Rectal smooth muscle tissue (tissue), 1 donor: ENCODE data around the gene SEMG1.

Experiments used
- H3K27ac ChIP-seq: one replicate; pipeline ENCODE4 v1.7.0; 2013; ENCODE audit warnings: low read depth, low read length, inconsistent platforms
- H3K27me3 ChIP-seq: one replicate; pipeline ENCODE4 v1.7.0; 2013; ENCODE audit warnings: low read length; ENCODE audit not compliant: control insufficient read depth, insufficient read depth
- H3K36me3 ChIP-seq: one replicate; pipeline ENCODE4 v1.7.0; 2013; ENCODE audit warnings: low read length; ENCODE audit not compliant: control insufficient read depth, insufficient read depth
- H3K4me1 ChIP-seq: one replicate; pipeline ENCODE4 v1.7.0; 2013; ENCODE audit warnings: low read length; ENCODE audit not compliant: control insufficient read depth, insufficient read depth
- H3K4me3 ChIP-seq: one replicate; pipeline ENCODE4 v1.7.0; 2013; ENCODE audit warnings: low read length
- H3K9ac ChIP-seq: one replicate; pipeline ENCODE4 v1.7.0; 2013; ENCODE audit warnings: low read length

SEMG1 gene

DNA sequence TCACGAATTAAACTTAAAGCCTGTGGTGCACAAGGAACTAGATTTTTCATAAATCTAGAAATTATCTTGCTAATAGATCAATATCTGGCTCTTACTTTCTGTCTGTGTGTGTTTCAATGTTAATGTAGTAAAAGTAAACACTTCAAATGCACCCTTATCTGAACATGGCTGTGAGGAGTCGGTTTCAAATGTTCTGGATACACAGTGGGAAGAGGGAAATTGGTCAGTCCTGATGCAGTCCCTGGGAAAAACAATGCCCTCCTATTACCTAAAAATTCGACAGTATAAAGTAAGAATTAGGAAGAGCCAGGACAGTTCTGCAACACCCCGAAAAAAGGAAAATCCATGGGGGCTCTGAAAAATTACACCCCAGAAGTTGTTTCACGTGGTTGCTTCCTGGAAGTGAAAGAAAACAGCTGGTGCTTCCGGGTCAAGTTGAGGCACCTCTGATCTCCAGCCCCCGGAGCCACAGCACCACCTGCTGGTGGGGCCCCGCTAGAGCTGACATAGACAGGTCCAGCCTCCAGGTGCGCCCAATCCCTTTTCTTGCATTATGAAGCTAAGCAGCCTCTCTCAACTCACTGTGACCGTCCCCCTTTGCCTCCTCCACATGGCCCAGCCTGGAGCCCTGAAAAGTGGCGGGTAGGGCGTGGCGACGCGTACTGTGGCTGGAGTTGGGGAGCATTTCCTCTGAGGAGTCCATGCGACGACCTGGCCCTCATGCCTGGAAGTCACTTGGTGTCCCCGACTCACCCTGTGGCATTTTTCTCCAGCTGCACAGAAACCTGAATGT, 22.6 kb downstream of the SEMG1 start:
- Histone ChIP-seq H3K4me1 (no peaks in the 10 kb centered on the region), H3K36me3 (no peaks in the 10 kb centered on the region), H3K27ac (no peak overlapping the region), H3K27me3 (no peaks in the 10 kb centered on the region), H3K9ac (no peak overlapping the region), H3K4me3 (no peak overlapping the region)

DNA sequence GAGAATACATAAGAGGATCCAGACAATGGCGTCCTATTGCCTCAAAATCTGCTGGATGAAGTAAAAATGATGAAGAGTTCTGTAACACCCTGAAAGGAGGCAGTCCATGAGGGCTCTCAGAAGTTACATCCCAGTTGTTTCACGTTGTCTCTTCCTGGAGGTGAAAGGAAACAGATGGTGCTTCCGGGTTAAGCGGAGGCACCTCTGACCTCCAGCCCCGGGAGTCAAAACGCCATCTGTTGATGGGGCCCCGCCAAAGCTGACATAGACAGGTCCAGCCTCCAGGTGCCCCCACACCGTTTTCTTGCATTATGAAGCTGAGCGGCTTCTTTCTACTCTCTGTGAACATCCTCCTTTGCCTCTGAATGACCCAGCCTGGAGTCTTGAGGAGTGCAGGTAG, 23.8 kb downstream of the SEMG1 start:
- H3K9ac ChIP-seq = no peak overlapping the region
- no peaks in the 10 kb centered on the region for H3K36me3 ChIP-seq
- no peak overlapping the region for H3K4me3 ChIP-seq
- H3K27ac ChIP-seq = no peak overlapping the region
- no peaks in the 10 kb centered on the region for H3K4me1 ChIP-seq
- peaks cover 3% of the 10 kb centered on the region for H3K27me3 ChIP-seq

DNA sequence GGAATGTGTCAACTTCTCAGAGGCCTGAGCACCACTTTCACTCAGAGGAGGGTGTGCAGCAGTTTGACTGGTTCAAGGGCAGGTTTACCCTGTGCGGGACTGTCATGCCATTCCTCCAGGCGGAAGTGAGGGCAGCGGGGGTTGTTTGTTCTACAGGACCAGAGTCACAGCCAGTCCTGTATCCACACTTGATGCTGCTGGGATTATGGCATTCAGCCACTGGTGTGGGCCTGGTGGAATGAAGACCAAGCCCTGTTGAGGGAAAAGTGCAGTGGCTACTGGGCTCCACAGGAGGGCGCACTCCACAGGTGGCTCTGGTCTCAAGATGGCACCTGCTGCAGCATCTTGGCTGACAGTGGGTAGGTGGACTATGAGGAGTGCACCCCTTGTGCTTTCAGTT, 29.2 kb downstream of the SEMG1 start:
- no peak overlapping the region for H3K27ac ChIP-seq
- H3K4me3 ChIP-seq = no peak overlapping the region
- H3K27me3 ChIP-seq = peaks cover 3% of the 10 kb centered on the region
- no peaks in the 10 kb centered on the region for H3K36me3 ChIP-seq
- H3K4me1 ChIP-seq = no peaks in the 10 kb centered on the region
- H3K9ac ChIP-seq = no peak overlapping the region

DNA sequence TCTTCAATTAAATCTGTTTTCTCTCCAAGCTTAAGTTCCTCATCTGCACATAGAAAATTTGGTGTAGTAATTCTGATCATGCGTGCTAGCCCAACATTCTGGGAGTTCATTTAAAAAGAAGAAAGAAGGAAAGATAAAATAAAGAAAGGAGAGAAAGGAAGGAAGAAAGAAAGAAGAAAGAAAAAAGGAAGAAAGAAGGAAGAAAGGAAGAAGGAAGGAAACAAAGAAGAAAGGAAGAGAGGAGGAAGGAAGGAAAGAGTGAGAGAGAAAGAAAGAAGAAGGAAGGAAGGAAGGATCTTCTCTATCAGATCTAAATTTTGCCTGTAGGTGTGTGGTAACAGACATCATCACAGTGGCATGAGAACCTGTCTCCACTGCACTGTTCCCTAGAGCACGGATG, 31.3 kb downstream of the SEMG1 start:
- no peak overlapping the region for H3K27ac ChIP-seq
- H3K9ac ChIP-seq = no peak overlapping the region
- H3K36me3 ChIP-seq = no peaks in the 10 kb centered on the region
- no peak overlapping the region for H3K4me3 ChIP-seq
- peaks cover 3% of the 10 kb centered on the region for H3K27me3 ChIP-seq
- no peaks in the 10 kb centered on the region for H3K4me1 ChIP-seq

DNA sequence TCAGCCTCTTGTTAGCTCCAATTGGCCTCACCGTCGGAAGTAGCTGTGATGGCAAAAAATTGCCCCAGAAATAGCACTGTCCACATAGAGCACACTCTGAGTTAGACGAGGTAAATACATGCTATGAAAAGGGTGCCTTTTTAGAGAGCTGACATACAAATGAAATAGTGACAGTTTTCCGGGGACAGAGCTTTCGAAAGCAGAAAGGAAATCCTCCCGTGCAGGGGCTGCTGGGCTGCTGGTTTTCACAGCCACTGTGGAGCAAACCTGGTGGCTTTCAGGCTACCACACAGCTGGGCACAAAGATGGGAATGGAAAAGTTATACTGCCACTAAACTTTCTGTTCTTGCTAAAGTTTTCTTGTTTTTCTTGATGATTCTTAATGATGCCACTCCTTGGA, 39.3 kb downstream of the SEMG1 start:
- Histone ChIP-seq H3K9ac (no peak overlapping the region), H3K36me3 (no peaks in the 10 kb centered on the region), H3K4me3 (no peak overlapping the region), H3K27ac (no peak overlapping the region), H3K4me1 (no peaks in the 10 kb centered on the region), H3K27me3 (no peaks in the 10 kb centered on the region)

DNA sequence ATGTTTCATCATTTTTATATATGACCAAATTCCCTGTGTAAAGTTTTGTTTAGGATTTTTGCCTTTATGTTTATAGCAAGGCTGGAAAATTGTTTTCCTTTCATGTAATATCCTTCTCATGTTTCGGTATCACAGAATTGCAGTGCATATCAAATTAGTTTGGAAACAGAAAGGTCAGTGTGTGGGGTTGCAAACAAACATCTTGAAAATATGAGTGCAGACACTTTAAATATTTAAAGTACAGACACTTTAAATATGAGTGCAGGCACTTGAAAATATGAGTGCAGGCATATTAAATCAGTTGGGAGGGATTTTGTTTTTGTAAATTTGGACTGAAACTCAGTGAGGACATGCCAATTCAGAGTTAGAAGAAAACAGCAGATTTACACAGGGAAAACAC, 41.0 kb downstream of the SEMG1 start:
- H3K27me3 ChIP-seq = no peaks in the 10 kb centered on the region
- no peaks in the 10 kb centered on the region for H3K4me1 ChIP-seq
- H3K4me3 ChIP-seq = no peak overlapping the region
- H3K27ac ChIP-seq = no peak overlapping the region
- H3K36me3 ChIP-seq = no peaks in the 10 kb centered on the region
- H3K9ac ChIP-seq = no peak overlapping the region

DNA sequence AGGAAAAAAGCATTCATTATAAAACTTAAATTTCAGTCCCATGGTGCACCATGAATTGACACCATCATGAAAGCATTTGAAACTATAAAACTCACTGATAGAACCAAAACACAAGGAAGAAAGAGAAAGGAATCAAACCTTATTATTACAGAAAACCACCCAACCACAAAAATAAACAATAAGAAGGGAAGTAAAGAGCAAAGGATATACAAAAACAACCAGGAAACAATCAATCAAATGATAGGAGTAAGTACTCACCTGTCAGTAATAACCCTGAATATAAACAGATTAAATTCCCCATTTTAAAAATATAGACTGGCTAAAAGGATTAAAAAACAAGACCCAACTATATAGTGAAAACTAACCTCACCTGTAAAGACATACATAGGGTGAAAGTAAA, 41.8 kb downstream of the SEMG1 start:
- no peaks in the 10 kb centered on the region for H3K4me1 ChIP-seq
- H3K4me3 ChIP-seq = no peak overlapping the region
- no peaks in the 10 kb centered on the region for H3K36me3 ChIP-seq
- H3K27me3 ChIP-seq = no peaks in the 10 kb centered on the region
- H3K27ac ChIP-seq = no peak overlapping the region
- H3K9ac ChIP-seq = no peak overlapping the region

DNA sequence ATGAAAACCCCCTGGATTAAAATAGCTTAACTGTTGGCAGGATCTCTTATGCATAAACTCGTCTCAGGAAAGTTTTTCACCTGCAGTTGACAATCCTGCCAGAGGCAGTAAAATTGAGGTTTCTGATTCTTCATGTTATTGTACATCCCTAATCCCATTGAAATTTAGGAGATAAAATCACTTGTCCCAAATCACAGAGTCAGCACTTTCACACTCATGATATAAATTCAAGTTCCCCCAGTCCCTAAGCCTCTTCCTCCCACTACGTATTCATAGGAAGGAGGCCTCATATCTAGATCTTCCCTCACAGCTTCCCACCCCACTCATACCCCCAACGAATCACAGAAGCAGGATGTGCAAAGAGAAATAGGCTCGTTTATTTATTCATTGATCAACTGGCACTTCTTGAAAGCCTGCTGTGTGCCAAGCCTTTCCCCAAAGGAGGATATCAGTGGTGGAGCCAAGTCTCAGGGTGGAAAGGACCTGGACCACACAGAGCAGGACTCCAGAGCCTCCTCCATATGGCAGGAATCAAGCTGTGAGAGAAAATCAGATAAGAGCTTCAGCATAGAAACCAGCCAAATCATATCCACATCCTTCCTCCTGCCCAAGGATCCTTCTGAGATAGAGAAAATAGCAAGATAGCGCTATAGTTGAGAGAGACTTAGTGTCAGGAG, 45.2 kb downstream of the SEMG1 start:
- Histone ChIP-seq H3K9ac (no peak overlapping the region), H3K4me3 (no peak overlapping the region), H3K27me3 (no peaks in the 10 kb centered on the region), H3K4me1 (no peaks in the 10 kb centered on the region), H3K36me3 (no peaks in the 10 kb centered on the region), H3K27ac (no peak overlapping the region)

DNA sequence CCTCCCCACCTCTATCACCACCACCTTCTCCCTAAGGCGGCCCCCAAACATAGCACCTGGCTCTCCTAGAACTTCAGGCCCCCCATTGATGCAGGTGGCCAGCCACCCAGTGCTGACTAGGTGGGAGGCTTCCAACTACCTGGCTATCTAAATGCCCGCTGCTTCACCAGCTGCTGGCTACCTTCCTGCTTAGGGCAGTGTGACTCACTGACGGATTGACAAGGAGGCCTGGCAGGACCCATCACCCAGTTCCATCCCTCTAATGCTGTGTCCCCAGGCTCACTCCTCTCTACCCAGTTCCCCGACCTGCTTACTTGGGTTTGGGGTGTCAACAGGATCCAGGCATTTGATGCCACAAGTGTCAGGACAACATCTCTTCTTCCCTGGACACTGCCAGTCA, 46.4 kb downstream of the SEMG1 start:
- no peak overlapping the region for H3K27ac ChIP-seq
- H3K36me3 ChIP-seq = no peaks in the 10 kb centered on the region
- H3K27me3 ChIP-seq = no peaks in the 10 kb centered on the region
- H3K9ac ChIP-seq = no peak overlapping the region
- H3K4me1 ChIP-seq = no peaks in the 10 kb centered on the region
- no peak overlapping the region for H3K4me3 ChIP-seq

DNA sequence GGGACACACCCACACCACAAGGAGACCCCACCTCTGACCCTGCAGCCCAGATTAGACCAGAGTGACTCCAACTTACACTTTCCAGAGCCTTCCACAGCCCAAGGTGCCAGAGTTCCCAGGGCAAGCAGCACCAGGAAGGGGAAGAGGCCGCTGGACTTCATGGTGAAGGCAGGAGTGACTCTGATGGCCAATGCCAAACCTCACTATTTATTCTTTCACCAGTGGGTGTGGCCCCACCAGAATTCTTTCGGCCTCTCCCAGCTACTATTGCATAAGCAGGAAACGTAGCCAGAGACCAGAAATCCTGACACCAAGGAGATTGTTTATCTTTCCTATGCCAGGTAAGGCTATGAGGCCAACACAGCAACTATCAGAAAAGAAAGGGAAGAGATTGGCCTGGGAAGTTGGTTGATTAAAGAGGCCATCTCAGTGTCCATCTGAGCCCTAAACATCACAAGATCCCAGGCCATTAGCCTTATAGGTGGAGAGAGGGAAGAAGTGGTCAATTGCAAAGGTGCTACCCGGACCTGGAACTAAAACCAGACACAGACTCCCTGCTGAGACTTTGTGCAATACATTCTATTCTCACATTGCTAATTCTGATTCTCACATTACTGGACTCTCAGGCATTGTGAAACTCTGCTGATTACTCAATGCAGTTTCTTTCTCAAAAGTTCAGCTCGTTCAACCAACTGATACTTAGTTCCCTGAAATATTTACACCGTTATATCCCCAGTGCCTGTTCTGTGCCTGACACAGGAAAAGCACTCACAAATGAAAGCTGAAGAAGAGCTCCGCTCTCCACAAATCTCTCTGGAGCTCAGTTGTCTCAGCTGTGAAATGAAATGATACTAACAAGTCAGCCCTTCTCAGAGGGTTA, 47.8 kb downstream of the SEMG1 start, which contains the start of gene SLPI:
Gene SLPI (minus strand): TSS at position 182 of the 880 bp plus-strand sequence. CDS start 21 bp downstream, at position 161.
- H3K4me1 ChIP-seq = no peaks in the 10 kb centered on the region
- no peak within 1 kb of the TSS for H3K4me3 ChIP-seq
- H3K9ac ChIP-seq = no peak within 1 kb of the TSS
- H3K36me3 ChIP-seq = no peaks in the 10 kb centered on the region
- no peak within 1 kb of the TSS for H3K27ac ChIP-seq
- H3K27me3 ChIP-seq = no peaks in the 10 kb centered on the region

DNA sequence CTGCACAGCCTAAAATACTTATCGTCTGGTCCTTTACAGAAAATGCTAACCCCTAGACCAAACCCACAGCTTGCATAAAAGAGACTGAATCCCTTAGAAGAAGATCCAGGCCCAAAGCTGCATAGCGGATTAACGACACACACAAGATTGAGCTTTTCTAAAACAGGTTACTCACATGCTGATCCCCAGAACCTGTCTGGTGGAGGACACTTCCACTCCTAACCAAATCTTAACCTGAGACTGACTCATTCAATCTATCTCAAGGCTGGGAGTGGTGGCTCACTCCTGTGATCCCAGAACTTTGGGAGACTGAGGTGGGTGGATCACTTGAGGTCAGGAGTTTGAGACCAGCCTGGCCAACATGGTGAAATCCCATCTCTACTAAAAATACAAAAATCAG, 50.3 kb downstream of the SEMG1 start:
- no peaks in the 10 kb centered on the region for H3K4me1 ChIP-seq
- no peak overlapping the region for H3K27ac ChIP-seq
- H3K27me3 ChIP-seq = peaks cover 3% of the 10 kb centered on the region
- no peak overlapping the region for H3K9ac ChIP-seq
- no peaks in the 10 kb centered on the region for H3K36me3 ChIP-seq
- no peak overlapping the region for H3K4me3 ChIP-seq

DNA sequence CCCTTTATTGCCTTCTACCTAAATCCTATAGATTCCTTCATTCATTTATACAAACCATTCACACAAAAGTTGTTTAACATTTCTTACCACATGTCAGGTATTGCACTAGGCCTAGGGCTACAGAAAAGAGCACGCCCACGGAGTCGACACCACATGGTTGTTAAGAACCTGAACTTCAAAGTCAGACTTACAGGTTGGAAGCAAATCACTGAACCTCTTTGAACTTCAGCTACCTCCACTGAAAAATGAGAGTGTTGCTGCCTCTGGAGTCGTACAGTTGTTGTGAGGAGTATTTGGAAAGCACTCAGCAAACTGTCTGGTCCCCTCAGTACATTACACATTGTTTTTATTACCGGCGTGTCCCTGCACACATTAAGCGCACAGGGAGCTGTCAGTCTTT, 50.9 kb downstream of the SEMG1 start:
- no peak overlapping the region for H3K9ac ChIP-seq
- peaks cover 3% of the 10 kb centered on the region for H3K27me3 ChIP-seq
- H3K4me1 ChIP-seq = no peaks in the 10 kb centered on the region
- H3K27ac ChIP-seq = no peak overlapping the region
- no peak overlapping the region for H3K4me3 ChIP-seq
- H3K36me3 ChIP-seq = no peaks in the 10 kb centered on the region
